CD14-positive monocyte (primary cell): ENCODE measurements around the gene SMNDC1. TPM values are rescaled to one million over a fixed set of nuclear protein-coding genes. Genes with fewer than 3 reads are reported as not detected.

Experiments
- DNase-seq, 3 donors: peaks; one replicate each; pipeline ENCODE4 v3.0.0-alpha.2; 2011 to 2022
- H2AFZ ChIP-seq: 2 replicates; pipeline ENCODE4 v1.6.0; 2012; ENCODE audit warnings: mild to moderate bottlenecking, low read depth, low read length, inconsistent platforms; ENCODE audit not compliant: insufficient read depth, poor library complexity, severe bottlenecking
- H3K27ac ChIP-seq, 2 donors: 1 replicate in 1 of 2; 2 replicates in 1 of 2; pipeline ENCODE4 v1.5.1; 2012 to 2013; ENCODE audit warnings: low read length in 2 of 2, control low read depth in 1 of 2, inconsistent platforms in 1 of 2, low read depth in 1 of 2, mild to moderate bottlenecking in 1 of 2
- H3K27me3 ChIP-seq, 2 donors: one replicate each; pipeline versions ENCODE4 v1.6.0 to v1.6.1; 2011 to 2013; ENCODE audit warnings: low read length in 2 of 2; ENCODE audit not compliant: control insufficient read depth in 2 of 2, insufficient read depth in 2 of 2
- H3K36me3 ChIP-seq, 2 donors: replicated peaks in 1 of 2; 1 replicate in 1 of 2; 2 replicates in 1 of 2; pipeline versions ENCODE4 v1.5.1 to v1.6.1; 2012 to 2013; ENCODE audit warnings: low read length in 2 of 2, control low read depth in 1 of 2, inconsistent platforms in 1 of 2, mild to moderate bottlenecking in 1 of 2; ENCODE audit not compliant: insufficient read depth in 2 of 2, control insufficient read depth in 1 of 2
- H3K4me1 ChIP-seq, 2 donors: 1 replicate in 1 of 2; 2 replicates in 1 of 2; pipeline versions ENCODE4 v1.5.1 to v1.6.1; 2012 to 2013; ENCODE audit warnings: low read length in 2 of 2, control low read depth in 1 of 2, inconsistent platforms in 1 of 2, mild to moderate bottlenecking in 1 of 2, moderate library complexity in 1 of 2; ENCODE audit not compliant: insufficient read depth in 2 of 2, control insufficient read depth in 1 of 2
- H3K4me2 ChIP-seq: replicated peaks from 2 replicates; pipeline ENCODE3; 2012; ENCODE audit warnings: low read length, moderate library complexity, mild to moderate bottlenecking; ENCODE audit not compliant: poor library complexity, severe bottlenecking; ENCODE audit errors: extremely low read depth
- H3K4me3 ChIP-seq, 3 experiments: fragments of 200-600 bp in 1 of 3; sonication (generic) in 1 of 3; replicated peaks in 1 of 3; 1 replicate in 2 of 3; 2 replicates in 1 of 3; pipeline ENCODE4 v1.5.1; 2011 to 2013; ENCODE audit warnings: low read length in 3 of 3, mild to moderate bottlenecking in 3 of 3, control low read depth in 2 of 3, low read depth in 2 of 3, inconsistent platforms in 1 of 3, moderate library complexity in 1 of 3
- H3K79me2 ChIP-seq: 2 replicates; pipeline ENCODE4 v1.6.0; 2012; ENCODE audit warnings: mild to moderate bottlenecking, control low read depth, inconsistent platforms, low read length, moderate library complexity; ENCODE audit not compliant: insufficient read depth
- H3K9ac ChIP-seq: 2 replicates; pipeline ENCODE4 v1.6.0; 2017; ENCODE audit warnings: low read length, mild to moderate bottlenecking; ENCODE audit not compliant: insufficient read depth, poor library complexity, severe bottlenecking
- H3K9me3 ChIP-seq, 2 donors: replicated peaks in 1 of 2; 1 replicate in 1 of 2; 2 replicates in 1 of 2; pipeline versions ENCODE4 v1.5.1 to v1.6.1; 2012 to 2013; ENCODE audit warnings: low read length in 2 of 2, control low read depth in 1 of 2; ENCODE audit not compliant: control insufficient read depth in 1 of 2, insufficient read depth in 1 of 2
- H4K20me1 ChIP-seq: 2 replicates; pipeline ENCODE4 v1.6.0; 2012; ENCODE audit warnings: mild to moderate bottlenecking, low read length, control low read depth, moderate library complexity; ENCODE audit not compliant: insufficient read depth
- H3K27ac Mint-ChIP-seq, 7 donors: one replicate each; pipeline ENCODE4 v1.8.0; 2020; ENCODE audit warnings: mild to moderate bottlenecking in 7 of 7, mixed read lengths in 7 of 7, moderate library complexity in 6 of 7, inconsistent platforms in 2 of 7
- H3K27me3 Mint-ChIP-seq, 3 donors: one replicate each; pipeline ENCODE4 v1.8.0; 2021 to 2022; ENCODE audit warnings: low read depth in 3 of 3, mild to moderate bottlenecking in 3 of 3, mixed read lengths in 3 of 3, moderate library complexity in 3 of 3, inconsistent platforms in 1 of 3
- H3K36me3 Mint-ChIP-seq, 2 donors: one replicate each; pipeline ENCODE4 v1.8.0; 2020; ENCODE audit warnings: mixed read lengths in 2 of 2, inconsistent platforms in 1 of 2, mild to moderate bottlenecking in 1 of 2
- H3K4me1 Mint-ChIP-seq: one replicate; pipeline ENCODE4 v1.8.0; 2020; ENCODE audit warnings: mild to moderate bottlenecking, mixed read lengths
- H3K4me3 Mint-ChIP-seq, 2 donors: one replicate each; pipeline ENCODE4 v1.8.0; 2020; ENCODE audit warnings: mild to moderate bottlenecking in 2 of 2, mixed read lengths in 2 of 2, moderate library complexity in 1 of 2
- H3K9me3 Mint-ChIP-seq, 7 donors: one replicate each; pipeline ENCODE4 v1.8.0; 2020 to 2022; ENCODE audit warnings: mixed read lengths in 7 of 7, mild to moderate bottlenecking in 6 of 7, moderate library complexity in 6 of 7, inconsistent platforms in 2 of 7
- CTCF ChIP-seq: fragments of 200-600 bp; IDR thresholded peaks from one replicate; pipeline ENCODE4 v1.8.0; 2022; ENCODE audit warnings: antibody characterized with exemption, mild to moderate bottlenecking
- WGBS: methylation state at CpG from one replicate; pipeline ENCODE4 v1.1.5; 2013; ENCODE audit warnings: missing lambda C conversion rate; ENCODE audit not compliant: insufficient coverage; 5-methylcytosine and 5-hydroxymethylcytosine counted together
- intact Hi-C, 2 donors: fragments of 100-400 bp; cut with micrococcal nuclease; formaldehyde crosslinking; loops; one replicate each; pipeline versions ENCODE4 v1.15.0 to v1.15.1; 2023
- polyA plus RNA-seq, 3 donors: library from polyadenylated mRNA; depleted of rRNA in 1 of 3; unstranded in 2 of 3; stranded (reverse) in 1 of 3; fragments of 300-500 nt in 2 of 3; fragments of >200 nt in 1 of 3; fragmentation: Illumina TruSeq in 2 of 3; gene quantifications; 1 replicate in 2 of 3; 2 replicates in 1 of 3; pipeline ENCODE4 v1.2.3, GENCODE V29; 2012 to 2021

The SMNDC1 gene
- polyA plus RNA-seq, 3 donors, result 15.6 to 18.2 (median 16.4) TPM

- TF ChIP-seq CTCF, result no peak
- no peaks in the 10 kb centered on the region for H4K20me1 ChIP-seq
- no peak overlapping the region for H3K9ac ChIP-seq
- DNase-seq, result peak in 2 of 3 donors; percentile 15 to 27
- no peak overlapping the region for H3K4me3 Mint-ChIP-seq
- intact Hi-C loops, result loop anchor here in 1 of 2 donors (1.0 to 5.0 kb wide), 3 partner anchors 41 to 194 kb away; no protein-coding TSS in a partner anchor
- peak overlapping the region in 2 of 7 donors; percentile 27 to 56 for H3K27ac Mint-ChIP-seq
- H3K9me3 Mint-ChIP-seq, result no peaks in the 10 kb centered on the region
- H3K27me3 ChIP-seq, result no peaks in the 10 kb centered on the region
- no peaks in the 10 kb centered on the region for H3K36me3 ChIP-seq
- no peaks in the 10 kb centered on the region for H3K36me3 Mint-ChIP-seq
- H3K79me2 ChIP-seq, result no peaks in the 10 kb centered on the region
- WGBS, result 63% methylated on average over 5 of the region's 14 CpGs
- no peak overlapping the region for H3K4me3 ChIP-seq
- peak overlapping the region; percentile 24 for H2AFZ ChIP-seq
- peaks cover 3 to 7% (median 5%) of the 10 kb centered on the region in 3 donors for H3K27me3 Mint-ChIP-seq
- no peaks in the 10 kb centered on the region for H3K9me3 ChIP-seq
- no peak overlapping the region for H3K4me2 ChIP-seq
- H3K27ac ChIP-seq, result no peak overlapping the region
- peaks cover 13% of the 10 kb centered on the region for H3K4me1 Mint-ChIP-seq
- no peaks in the 10 kb centered on the region for H3K4me1 ChIP-seq
Observed at GRCh38 chr10:110353244-110354119, 48.8 kb upstream of the SMNDC1 start.

DNA sequence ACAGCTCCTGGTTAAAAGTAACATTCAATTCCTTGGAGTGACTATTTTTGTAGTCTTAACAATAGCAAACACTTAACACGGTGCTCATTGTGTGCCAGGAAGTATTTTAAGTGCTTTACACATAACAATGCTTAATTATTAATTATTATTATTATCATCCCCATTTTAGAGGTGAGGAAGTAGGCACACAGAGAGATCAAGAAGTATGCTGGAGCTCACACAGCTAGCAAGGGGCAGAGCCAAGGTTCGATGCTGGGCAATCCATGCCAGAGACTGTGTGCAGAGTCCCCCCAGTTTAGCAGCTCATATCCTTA lies 48.2 kb upstream of the SMNDC1 start:
- Histone ChIP-seq H4K20me1 (no peaks in the 10 kb centered on the region), H3K4me3 (no peak overlapping the region), H3K4me1 (no peaks in the 10 kb centered on the region), H2AFZ (no peak overlapping the region), H3K36me3 (no peaks in the 10 kb centered on the region), H3K27me3 (no peaks in the 10 kb centered on the region), H3K4me2 (no peak overlapping the region), H3K9ac (no peak overlapping the region), H3K9me3 (no peaks in the 10 kb centered on the region), H3K79me2 (no peaks in the 10 kb centered on the region), H3K27ac (no peak overlapping the region)
- no peaks in the 10 kb centered on the region for H3K9me3 Mint-ChIP-seq
- no peak overlapping the region for H3K27ac Mint-ChIP-seq
- intact Hi-C loops, result loop anchor here in 1 of 2 donors (5.0 kb wide), 2 partner anchors 41 to 59 kb away; no protein-coding TSS in a partner anchor
- peaks cover 15% of the 10 kb centered on the region for H3K4me1 Mint-ChIP-seq
- no peak overlapping the region for H3K4me3 Mint-ChIP-seq
- H3K36me3 Mint-ChIP-seq, result no peaks in the 10 kb centered on the region
- TF ChIP-seq CTCF, result no peak
- peaks cover 3 to 7% (median 5%) of the 10 kb centered on the region in 3 donors for H3K27me3 Mint-ChIP-seq
- WGBS, result 100% methylated on average over 1 of the region's 2 CpGs
- DNase-seq, result no peak
